HG02798 (cell line): ENCODE results near the gene CHURC1.

Experiments
- ATAC-seq: cut with Tn5 transposase; IDR thresholded peaks from one replicate; pipeline ENCODE4 v1.9.1; 2021; ENCODE audit warnings: mild to moderate bottlenecking; ENCODE audit not compliant: unreplicated experiment, poor library complexity

CHURC1 gene

GRCh38 chr14:64914237-64915028 lies at the start of gene CHURC1:
CHURC1 (plus strand) TSS chr14:64914455; CDS start chr14:64914496, 41 bp downstream.
- peak; percentile 99 for ATAC-seq

GRCh38 chr14:64865109-64865508 lies 49.1 kb upstream of the CHURC1 start:
- ATAC-seq, result no peak

- ATAC-seq, result no peak
Measured at GRCh38 chr14:64865992-64866391, 48.3 kb upstream of the CHURC1 start.

- ATAC-seq, result no peak
Measured at GRCh38 chr14:64867182-64867581, 47.1 kb upstream of the CHURC1 start.

- no peak for ATAC-seq
Measured at GRCh38 chr14:64868379-64868778, 45.9 kb upstream of the CHURC1 start.

GRCh38 chr14:64868841-64869240 lies 45.4 kb upstream of the CHURC1 start:
- no peak for ATAC-seq

GRCh38 chr14:64870160-64870559 lies 44.1 kb upstream of the CHURC1 start:
- ATAC-seq, result no peak

- ATAC-seq, result no peak
Measured at GRCh38 chr14:64871344-64871743, 42.9 kb upstream of the CHURC1 start.

GRCh38 chr14:64873506-64874219 lies 40.6 kb upstream of the CHURC1 start:
- ATAC-seq, result no peak

GRCh38 chr14:64875350-64875749 lies 38.9 kb upstream of the CHURC1 start:
- no peak for ATAC-seq

- no peak for ATAC-seq
Measured at GRCh38 chr14:64877846-64878245, 36.4 kb upstream of the CHURC1 start.

GRCh38 chr14:64878837-64879634 lies 35.2 kb upstream of the CHURC1 start:
- ATAC-seq, result no peak

GRCh38 chr14:64879635-64880220 lies 34.5 kb upstream of the CHURC1 start, which contains the start of gene SPTB:
SPTB (minus strand) TSS chr14:64879907; CDS start chr14:64823094, 56,813 bp downstream.
- ATAC-seq, result peak; percentile 61

GRCh38 chr14:64880221-64881121 lies 33.8 kb upstream of the CHURC1 start:
- ATAC-seq, result peak; percentile 55

- ATAC-seq, result no peak
Measured at GRCh38 chr14:64885559-64885958, 28.7 kb upstream of the CHURC1 start.

GRCh38 chr14:64889352-64889751 lies 24.9 kb upstream of the CHURC1 start:
- ATAC-seq, result no peak

GRCh38 chr14:64891173-64891838 lies 22.9 kb upstream of the CHURC1 start:
- no peak for ATAC-seq

GRCh38 chr14:64891839-64892375 lies 22.3 kb upstream of the CHURC1 start:
- ATAC-seq, result no peak

- no peak for ATAC-seq
Measured at GRCh38 chr14:64899958-64900357, 14.3 kb upstream of the CHURC1 start.
